NCI-H345 (cell line): ENCODE measurements around the gene USB1.
A peak's percentile ranks its signal among the peaks of the same experiment; 100 is the strongest.

Experiments
- DNase-seq: peaks from one replicate; lab custom pipeline; 2025; lab: John Stamatoyannopoulos, UW

The USB1 gene

GRCh38 chr16:58000706-58001676 is at the start of gene USB1:
Gene USB1 (plus strand): TSS chr16:58001407. CDS start chr16:58001484, 77 bp downstream.
- DNase-seq, result peak; percentile 85

- DNase-seq, result no peak
These were observed 48.3 kb upstream of the USB1 start for GRCh38 chr16:57952909-57953308.

- no peak for DNase-seq
These were observed 47.4 kb upstream of the USB1 start for GRCh38 chr16:57953857-57954256.

GRCh38 chr16:57955572-57956188 is 45.5 kb upstream of the USB1 start:
- no peak for DNase-seq

GRCh38 chr16:57956270-57956808 is 44.9 kb upstream of the USB1 start:
- DNase-seq, result no peak

- DNase-seq, result no peak
These were observed 44.1 kb upstream of the USB1 start for GRCh38 chr16:57956924-57957672.

GRCh38 chr16:57957673-57958392 is 43.4 kb upstream of the USB1 start:
- DNase-seq, result no peak

GRCh38 chr16:57958544-57958943 is 42.7 kb upstream of the USB1 start:
- no peak for DNase-seq

GRCh38 chr16:57959121-57959520 is 42.1 kb upstream of the USB1 start:
- DNase-seq, result no peak

GRCh38 chr16:57959804-57960203 is 41.4 kb upstream of the USB1 start:
- DNase-seq, result no peak

GRCh38 chr16:57960310-57960709 is 40.9 kb upstream of the USB1 start:
- no peak for DNase-seq

- DNase-seq, result no peak
These were observed 40.3 kb upstream of the USB1 start for GRCh38 chr16:57960826-57961472.

- no peak for DNase-seq
These were observed 39.7 kb upstream of the USB1 start for GRCh38 chr16:57961538-57961937.

GRCh38 chr16:57962046-57962445 is 39.2 kb upstream of the USB1 start:
- DNase-seq, result no peak

GRCh38 chr16:57962756-57963155 is 38.5 kb upstream of the USB1 start:
- no peak for DNase-seq

GRCh38 chr16:57964157-57964700 is 37.0 kb upstream of the USB1 start:
- DNase-seq, result no peak

GRCh38 chr16:57966204-57966771 is 34.9 kb upstream of the USB1 start:
- DNase-seq, result no peak

GRCh38 chr16:57966986-57967385 is 34.2 kb upstream of the USB1 start:
- no peak for DNase-seq

- no peak for DNase-seq
These were observed 33.3 kb upstream of the USB1 start for GRCh38 chr16:57967916-57968315.

- no peak for DNase-seq
These were observed 31.6 kb upstream of the USB1 start for GRCh38 chr16:57969451-57970123.
